ENCODE data around the gene PIAS4.

The PIAS4 gene

GRCh38 chr19:3977242-3978143 lies 30.0 kb upstream of the PIAS4 start:
- no peak for DNase-seq

GRCh38 chr19:3978145-3978544 lies 29.4 kb upstream of the PIAS4 start:
- no peak for DNase-seq

- DNase-seq: no peak
Observed at GRCh38 chr19:3979289-3979673, 28.3 kb upstream of the PIAS4 start.

- DNase-seq: no peak
Observed at GRCh38 chr19:3979674-3980352, 27.7 kb upstream of the PIAS4 start.

GRCh38 chr19:3980353-3981251 lies 26.9 kb upstream of the PIAS4 start:
- DNase-seq: no peak

GRCh38 chr19:3981373-3981735 lies 26.2 kb upstream of the PIAS4 start:
- no peak for DNase-seq

- DNase-seq: no peak
Observed at GRCh38 chr19:3981736-3982681, 25.5 kb upstream of the PIAS4 start.

GRCh38 chr19:3982701-3983541 lies 24.6 kb upstream of the PIAS4 start:
- DNase-seq: no peak

GRCh38 chr19:3983542-3983914 lies 24.0 kb upstream of the PIAS4 start:
- DNase-seq: no peak

- no peak for DNase-seq
Observed at GRCh38 chr19:3983936-3984583, 23.5 kb upstream of the PIAS4 start.

- no peak for DNase-seq
Observed at GRCh38 chr19:3984584-3984907, 23.0 kb upstream of the PIAS4 start.

- DNase-seq: peak; percentile 86
Observed at GRCh38 chr19:3984908-3985642, 22.5 kb upstream of the PIAS4 start, which contains the start of gene EEF2. Gene EEF2 (minus strand): TSS chr19:3985463. CDS start chr19:3985380, 83 bp downstream.

GRCh38 chr19:3985643-3986259 lies 21.8 kb upstream of the PIAS4 start:
- DNase-seq: no peak

GRCh38 chr19:3986260-3987041 lies 21.1 kb upstream of the PIAS4 start:
- peak; percentile 61 for DNase-seq

- peak; percentile 68 for DNase-seq
Observed at GRCh38 chr19:3987619-3988371, 19.7 kb upstream of the PIAS4 start.

- DNase-seq: no peak
Observed at GRCh38 chr19:3990815-3991117, 16.8 kb upstream of the PIAS4 start.

GRCh38 chr19:3995607-3996006 lies 11.9 kb upstream of the PIAS4 start:
- no peak for DNase-seq
